SU-DHL-6 (cell line): ENCODE results near the gene ACSM2A.

Experiments used
- EZH2phosphoT487 ChIP-seq: fragments of 200-600 bp; sonication (generic), shearing (Covaris generic); conservative IDR thresholded peaks from 2 replicates; pipeline ENCODE4 v1.6.1; 2018; ENCODE audit warnings: mild to moderate bottlenecking, antibody characterized with exemption, low read length, moderate library complexity, mixed read lengths
- TF ChIP-seq, protein P1 (sequence below): fragments of 200-600 bp; sonication (generic); IDR thresholded peaks from one replicate; pipeline ENCODE4 v1.5.1; 2017; ENCODE audit warnings: antibody characterized with exemption, mild to moderate bottlenecking, low read length, moderate library complexity; ENCODE audit not compliant: insufficient read depth, poor library complexity, severe bottlenecking

- TF ChIP-seq, protein P1, sequence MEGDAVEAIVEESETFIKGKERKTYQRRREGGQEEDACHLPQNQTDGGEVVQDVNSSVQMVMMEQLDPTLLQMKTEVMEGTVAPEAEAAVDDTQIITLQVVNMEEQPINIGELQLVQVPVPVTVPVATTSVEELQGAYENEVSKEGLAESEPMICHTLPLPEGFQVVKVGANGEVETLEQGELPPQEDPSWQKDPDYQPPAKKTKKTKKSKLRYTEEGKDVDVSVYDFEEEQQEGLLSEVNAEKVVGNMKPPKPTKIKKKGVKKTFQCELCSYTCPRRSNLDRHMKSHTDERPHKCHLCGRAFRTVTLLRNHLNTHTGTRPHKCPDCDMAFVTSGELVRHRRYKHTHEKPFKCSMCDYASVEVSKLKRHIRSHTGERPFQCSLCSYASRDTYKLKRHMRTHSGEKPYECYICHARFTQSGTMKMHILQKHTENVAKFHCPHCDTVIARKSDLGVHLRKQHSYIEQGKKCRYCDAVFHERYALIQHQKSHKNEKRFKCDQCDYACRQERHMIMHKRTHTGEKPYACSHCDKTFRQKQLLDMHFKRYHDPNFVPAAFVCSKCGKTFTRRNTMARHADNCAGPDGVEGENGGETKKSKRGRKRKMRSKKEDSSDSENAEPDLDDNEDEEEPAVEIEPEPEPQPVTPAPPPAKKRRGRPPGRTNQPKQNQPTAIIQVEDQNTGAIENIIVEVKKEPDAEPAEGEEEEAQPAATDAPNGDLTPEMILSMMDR: no peak
- no peak for TF ChIP-seq EZH2phosphoT487
These were observed 41.8 kb upstream of the ACSM2A start, which contains the start of gene ACSM5 for GRCh38 chr16:20409398-20410120.
